SK-N-DZ (cell line): ENCODE measurements around the gene LINC00237.

Experiments used
- DNase-seq: peaks from one replicate; pipeline ENCODE4 v3.0.0-alpha.2; 2015; ENCODE audit warnings: low spot score

The LINC00237 gene

GRCh38 chr20:21099751-21100577 lies 6.2 kb downstream of the LINC00237 start:
- DNase-seq, result no peak

DNA sequence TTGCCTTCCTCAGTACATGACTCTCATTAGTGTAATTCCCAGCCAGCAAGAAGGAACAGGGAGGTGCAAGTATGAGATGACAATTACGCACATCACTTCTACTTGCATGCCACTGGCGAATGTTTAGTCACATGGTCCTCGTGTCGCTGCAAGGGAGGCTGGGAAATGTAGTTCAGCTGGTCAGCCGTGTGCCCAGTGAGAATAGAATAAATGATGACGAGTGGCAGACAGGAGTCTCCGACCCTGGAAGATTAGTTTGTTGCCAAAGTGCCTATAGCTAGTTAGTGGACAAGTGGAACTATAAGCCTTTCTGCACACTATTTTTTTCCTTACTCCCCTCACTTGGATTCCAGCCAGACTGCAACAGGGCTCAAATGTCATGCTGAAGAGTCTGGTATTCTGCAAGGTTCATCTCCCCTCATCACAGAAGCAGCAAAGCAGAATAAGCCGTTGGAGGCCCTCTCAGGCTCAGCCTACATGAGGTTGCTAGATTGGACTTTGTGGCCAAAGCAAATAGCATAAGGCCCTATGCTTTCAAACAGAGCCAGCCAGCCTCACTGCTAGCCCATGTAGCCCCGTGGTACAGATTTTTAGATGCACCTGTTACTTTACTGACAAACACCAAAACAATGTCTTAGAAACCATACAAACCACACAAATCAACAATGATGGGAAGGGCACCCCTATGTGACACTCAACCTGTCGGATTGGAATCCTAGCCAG lies 9.7 kb downstream of the LINC00237 start:
- DNase-seq, result peak; percentile 52

DNA sequence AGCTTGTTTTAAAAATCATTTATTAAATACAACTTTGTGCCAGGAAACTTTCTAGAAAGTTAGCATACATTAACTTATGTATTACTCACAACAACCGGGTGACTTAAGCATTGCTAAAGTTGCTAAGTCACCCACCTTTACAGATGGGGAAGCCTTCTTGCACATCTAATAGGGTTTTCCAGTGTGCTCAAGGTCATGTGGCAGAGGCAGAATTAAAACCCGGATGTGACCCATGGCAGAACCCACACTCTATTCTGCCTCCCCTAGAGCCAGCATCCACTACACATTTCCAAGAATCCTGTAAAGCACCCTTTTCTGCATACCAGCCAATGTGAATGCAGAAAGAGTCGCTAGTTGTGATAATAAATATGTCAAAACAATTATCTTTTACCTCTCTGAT lies 13.4 kb downstream of the LINC00237 start:
- DNase-seq, result no peak

- no peak for DNase-seq
These were observed 15.4 kb downstream of the LINC00237 start for GRCh38 chr20:21090721-21091120.

DNA sequence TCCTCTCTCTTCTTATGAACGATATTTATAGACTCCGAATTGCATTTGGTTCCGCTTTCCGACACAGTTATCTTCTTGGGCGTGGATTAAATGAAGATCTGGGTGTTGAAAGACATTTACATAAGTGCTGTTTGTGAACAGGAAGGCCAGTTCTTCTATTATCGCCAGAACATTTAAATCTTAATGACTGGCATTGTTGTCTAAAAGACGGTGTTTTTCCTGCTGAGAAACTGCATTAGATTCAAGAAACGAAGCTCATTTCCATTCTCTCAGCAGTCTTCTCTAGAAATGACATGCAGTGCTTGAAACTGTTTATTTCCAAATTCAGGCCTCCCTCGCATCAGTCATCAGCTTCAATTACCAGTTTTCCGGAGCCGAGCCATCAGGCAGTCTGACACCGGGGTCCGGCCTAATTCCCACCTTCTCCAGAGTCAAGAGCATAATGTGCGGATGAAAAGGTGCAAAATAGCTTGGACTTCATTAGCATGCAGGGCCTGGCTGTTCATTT lies 16.0 kb downstream of the LINC00237 start:
- no peak for DNase-seq

- no peak for DNase-seq
These were observed 16.8 kb downstream of the LINC00237 start for GRCh38 chr20:21089391-21089790.

DNA sequence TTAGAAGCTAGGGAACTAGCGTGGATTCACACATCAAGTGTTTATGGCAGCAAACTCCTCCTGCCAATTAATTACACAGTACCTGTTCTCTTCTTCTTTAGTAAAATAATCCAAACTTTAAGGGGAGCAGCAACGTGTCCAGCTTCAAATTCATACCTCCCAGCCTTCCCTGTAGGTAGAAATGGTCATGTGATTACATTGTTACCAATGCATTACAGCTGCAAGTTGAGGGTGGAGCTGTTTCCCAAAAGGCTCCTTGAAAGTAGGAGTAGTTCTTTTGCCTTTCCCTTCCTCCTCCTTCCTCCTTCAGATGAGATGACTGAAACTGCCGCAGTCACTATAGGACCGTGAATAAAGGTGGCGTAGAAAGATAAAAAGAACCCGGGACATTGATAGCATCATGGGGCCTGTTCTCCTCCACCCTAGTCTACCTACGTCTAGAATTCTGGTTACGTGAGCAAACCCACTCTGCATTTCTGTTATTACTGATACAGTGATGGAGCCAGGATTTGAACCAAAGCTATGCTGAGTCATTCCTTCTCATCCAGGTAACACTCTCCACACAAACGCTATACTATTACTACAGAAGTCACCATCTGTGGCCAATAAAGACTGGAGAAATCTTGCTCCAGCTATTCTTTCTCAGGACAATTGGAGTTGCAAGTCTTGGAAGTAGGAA lies 18.2 kb downstream of the LINC00237 start:
- DNase-seq, result no peak

DNA sequence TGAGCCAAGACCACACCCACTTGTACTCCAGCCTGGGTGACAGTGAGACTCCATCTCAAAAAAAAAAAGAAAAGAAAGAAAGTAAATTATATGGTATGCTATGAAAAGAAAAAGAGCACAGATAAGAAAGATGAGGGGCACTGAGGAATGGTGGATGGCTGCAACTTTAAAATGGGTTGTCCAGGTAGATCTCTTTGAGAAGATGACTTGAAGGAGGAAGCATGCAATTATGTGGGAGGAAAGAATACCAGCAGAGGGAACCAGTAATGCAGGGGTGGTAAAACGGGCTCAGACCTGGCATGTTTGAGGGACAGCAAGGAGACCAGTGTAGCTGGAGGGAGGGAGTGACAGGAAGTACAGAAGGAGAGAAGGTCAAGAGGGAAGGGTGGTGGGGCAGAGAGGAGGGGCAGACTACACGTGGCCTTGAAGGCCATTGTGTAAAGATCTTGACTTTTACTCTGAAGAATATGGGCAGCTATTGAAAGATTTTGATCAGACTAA lies 22.3 kb downstream of the LINC00237 start:
- DNase-seq, result no peak

- no peak for DNase-seq
These were observed 23.6 kb downstream of the LINC00237 start for GRCh38 chr20:21082584-21082983.

GRCh38 chr20:21077809-21078345 lies 28.3 kb downstream of the LINC00237 start:
- no peak for DNase-seq

DNA sequence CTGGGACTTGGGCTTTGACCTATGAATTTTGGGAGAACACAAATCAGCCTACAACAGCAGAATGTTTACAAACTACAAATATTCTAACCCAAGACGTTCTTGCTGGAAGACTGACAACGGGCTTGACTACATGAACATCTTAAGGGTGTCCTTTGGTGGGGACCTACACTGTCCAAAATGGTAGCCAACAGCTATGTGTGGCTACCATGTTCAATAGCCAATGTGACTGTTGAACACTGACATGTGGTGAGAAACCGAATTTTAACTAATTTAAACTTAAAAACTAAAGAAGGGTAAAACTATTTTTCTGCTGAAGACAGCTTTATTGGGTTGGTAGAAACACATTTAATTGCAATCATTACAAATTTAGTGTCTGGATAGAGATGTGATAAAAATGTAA lies 30.1 kb downstream of the LINC00237 start:
- DNase-seq, result no peak

- DNase-seq, result peak; percentile 45
These were observed 30.7 kb downstream of the LINC00237 start for GRCh38 chr20:21075471-21075870.

- DNase-seq, result no peak
These were observed 31.4 kb downstream of the LINC00237 start for GRCh38 chr20:21074605-21075336.

- DNase-seq, result no peak
These were observed 38.9 kb downstream of the LINC00237 start for GRCh38 chr20:21067255-21067654.

DNA sequence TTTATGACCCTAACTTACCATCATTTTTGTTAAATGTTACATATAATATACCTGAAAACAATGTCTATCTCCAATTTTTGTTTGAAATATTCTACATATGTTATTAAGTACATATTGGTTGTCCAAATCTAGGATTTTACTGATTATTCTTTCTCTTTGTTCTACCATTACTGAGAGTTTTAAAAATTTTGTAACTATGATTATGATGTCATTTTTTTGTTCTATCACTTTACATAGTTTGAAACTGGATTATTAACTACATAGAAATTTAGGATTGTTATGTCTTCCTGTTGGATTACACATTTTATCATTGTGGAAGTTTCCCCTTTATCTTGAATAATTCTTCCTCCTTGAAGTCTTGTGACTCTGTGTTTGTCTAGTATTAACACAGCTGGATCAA lies 41.2 kb downstream of the LINC00237 start:
- no peak for DNase-seq

DNA sequence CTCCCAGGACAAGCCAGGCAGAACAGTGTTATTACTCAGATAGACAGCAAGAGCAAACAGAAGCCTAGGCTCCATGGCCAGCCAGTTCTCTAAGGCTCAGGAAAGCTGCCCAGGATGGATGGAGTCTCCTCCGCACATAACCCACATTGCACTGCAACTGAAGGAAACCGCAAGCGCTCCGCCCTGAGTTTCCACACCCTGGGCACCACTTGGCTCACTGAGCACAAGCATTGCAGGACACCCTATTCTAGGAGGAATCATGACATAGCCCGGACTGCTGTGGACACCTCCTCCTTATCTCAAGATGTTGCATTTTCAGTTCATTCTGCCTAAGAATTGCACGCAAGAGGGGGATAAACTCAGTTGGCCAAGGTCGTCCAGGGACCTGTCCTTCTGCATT lies 42.9 kb downstream of the LINC00237 start:
- DNase-seq, result no peak

- DNase-seq, result no peak
These were observed 53.0 kb downstream of the LINC00237 start for GRCh38 chr20:21053002-21053762.

DNA sequence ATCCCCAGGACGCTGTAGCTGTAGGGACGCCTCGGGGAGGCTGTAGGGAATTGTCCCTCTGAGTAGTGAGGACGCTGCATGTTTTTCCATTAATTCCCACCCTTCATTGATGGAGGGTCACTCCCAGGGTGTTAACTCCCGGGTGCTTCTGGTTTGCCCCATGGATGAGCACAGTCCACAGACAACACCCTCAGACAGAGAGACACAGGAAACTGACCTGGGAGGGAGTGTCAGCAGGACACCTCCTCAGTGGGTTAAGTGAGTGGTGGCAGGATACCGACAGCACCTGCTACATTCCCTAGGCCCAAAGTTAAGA lies 53.5 kb downstream of the LINC00237 start:
- DNase-seq, result no peak

DNA sequence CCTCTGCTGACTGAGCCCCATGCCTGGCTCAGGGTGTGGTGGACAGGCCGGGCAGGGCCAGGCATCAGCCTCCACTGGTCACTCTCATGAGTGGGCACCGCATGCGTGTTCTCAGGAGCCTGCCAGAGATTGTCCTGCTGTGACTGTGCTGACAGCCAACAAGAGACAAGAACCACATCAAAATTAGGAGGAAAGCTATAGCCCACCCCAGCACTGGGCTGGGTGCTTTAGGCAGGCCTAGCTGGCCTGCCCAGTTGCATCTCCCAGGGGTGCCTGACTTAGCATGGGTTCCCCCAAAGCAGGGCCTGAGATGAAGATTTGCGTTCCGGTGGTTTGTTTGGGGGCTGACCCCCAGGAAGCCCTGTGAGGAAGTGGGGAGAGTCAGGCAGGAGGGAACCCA lies 53.9 kb downstream of the LINC00237 start:
- DNase-seq, result no peak

- no peak for DNase-seq
These were observed 55.4 kb downstream of the LINC00237 start for GRCh38 chr20:21050710-21051109.
